K562 (cell line): ENCODE data around the gene ST3GAL3.

Experiments used
- FOXK1 ChIP-seq: sonication (generic); formaldehyde crosslinking; IDR thresholded peaks from 2 replicates; pipeline ENCODE4 v1.8.0; 2022; ENCODE audit warnings: missing genetic modification reagents, mild to moderate bottlenecking, borderline replicate concordance
- NR2C2 ChIP-seq, 2 experiments: fragments of 200-800 bp in 1 of 2; sonication (Bioruptor generic) in 1 of 2; sonication (generic) in 1 of 2; formaldehyde crosslinking in 1 of 2; IDR thresholded peaks; 2 replicates each; pipeline versions ENCODE4 v1.6.1 to v1.8.0; 2016 to 2022; ENCODE audit warnings: mild to moderate bottlenecking in 1 of 2, missing compliant biosample characterization in 1 of 2, missing genetic modification characterization in 1 of 2, missing genetic modification reagents in 1 of 2
- POLR2A ChIP-seq: fragments of 450-650 bp; conservative IDR thresholded peaks from 2 replicates; pipeline ENCODE4 v1.6.1; 2016
- SIX5 ChIP-seq, 2 experiments: IDR thresholded peaks; 2 replicates each; pipeline ENCODE4 v1.6.1; 2011; ENCODE audit warnings: low read length in 2 of 2, borderline replicate concordance in 1 of 2, low read depth in 1 of 2, mild to moderate bottlenecking in 1 of 2, moderate library complexity in 1 of 2; ENCODE audit not compliant: insufficient read depth in 1 of 2
- TF ChIP-seq, protein P1 (sequence below): fragments of 450-650 bp; formaldehyde crosslinking; IDR thresholded peaks from 2 replicates; pipeline ENCODE4 v1.4.0; 2022; ENCODE audit warnings: mild to moderate bottlenecking, moderate library complexity
- TF ChIP-seq, protein P2 (sequence below): sonication (generic); formaldehyde crosslinking; IDR thresholded peaks from 2 replicates; pipeline ENCODE4 v1.8.1; 2023; ENCODE audit warnings: mild to moderate bottlenecking, missing genetic modification reagents

DNA sequence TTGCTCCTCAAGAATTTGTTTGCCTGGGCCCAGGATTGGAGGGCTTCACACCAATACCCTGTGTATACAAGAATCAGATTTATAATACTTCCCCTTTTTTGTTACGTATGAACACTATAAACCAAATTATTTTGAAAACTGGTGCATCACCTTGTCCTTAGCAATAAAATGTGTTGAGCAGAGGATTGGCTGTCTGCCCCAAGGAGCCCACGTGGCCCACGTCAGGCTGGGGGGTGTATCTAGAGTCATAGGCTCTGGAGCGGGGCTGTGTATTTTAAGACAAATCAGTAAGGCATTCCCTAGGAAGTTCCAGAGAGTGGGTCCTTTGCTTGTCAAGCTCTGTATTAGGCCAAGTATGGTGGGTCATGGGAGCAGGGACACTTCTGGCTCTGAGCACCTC is 2.0 kb upstream of the ST3GAL3 start:
- TF ChIP-seq SIX5 (IDR thresholded peaks at IDR 0.05; ENCODE audit: borderline replicate concordance in 1 of 2, insufficient read depth in 1 of 2, low read depth in 1 of 2, low read length in 2 of 2) (no peak), NR2C2 (CRISPR knock-in tag; IDR thresholded peaks at IDR 0.05) (no peak), NR2C2 (tag; IDR thresholded peaks at IDR 0.05) (no peak), POLR2A (no peak), FOXK1 (CRISPR knock-in tag) (no peak)
- TF ChIP-seq, protein P1, sequence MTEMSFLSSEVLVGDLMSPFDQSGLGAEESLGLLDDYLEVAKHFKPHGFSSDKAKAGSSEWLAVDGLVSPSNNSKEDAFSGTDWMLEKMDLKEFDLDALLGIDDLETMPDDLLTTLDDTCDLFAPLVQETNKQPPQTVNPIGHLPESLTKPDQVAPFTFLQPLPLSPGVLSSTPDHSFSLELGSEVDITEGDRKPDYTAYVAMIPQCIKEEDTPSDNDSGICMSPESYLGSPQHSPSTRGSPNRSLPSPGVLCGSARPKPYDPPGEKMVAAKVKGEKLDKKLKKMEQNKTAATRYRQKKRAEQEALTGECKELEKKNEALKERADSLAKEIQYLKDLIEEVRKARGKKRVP (CRISPR knock-in tag) = no peak
- TF ChIP-seq, protein P2, sequence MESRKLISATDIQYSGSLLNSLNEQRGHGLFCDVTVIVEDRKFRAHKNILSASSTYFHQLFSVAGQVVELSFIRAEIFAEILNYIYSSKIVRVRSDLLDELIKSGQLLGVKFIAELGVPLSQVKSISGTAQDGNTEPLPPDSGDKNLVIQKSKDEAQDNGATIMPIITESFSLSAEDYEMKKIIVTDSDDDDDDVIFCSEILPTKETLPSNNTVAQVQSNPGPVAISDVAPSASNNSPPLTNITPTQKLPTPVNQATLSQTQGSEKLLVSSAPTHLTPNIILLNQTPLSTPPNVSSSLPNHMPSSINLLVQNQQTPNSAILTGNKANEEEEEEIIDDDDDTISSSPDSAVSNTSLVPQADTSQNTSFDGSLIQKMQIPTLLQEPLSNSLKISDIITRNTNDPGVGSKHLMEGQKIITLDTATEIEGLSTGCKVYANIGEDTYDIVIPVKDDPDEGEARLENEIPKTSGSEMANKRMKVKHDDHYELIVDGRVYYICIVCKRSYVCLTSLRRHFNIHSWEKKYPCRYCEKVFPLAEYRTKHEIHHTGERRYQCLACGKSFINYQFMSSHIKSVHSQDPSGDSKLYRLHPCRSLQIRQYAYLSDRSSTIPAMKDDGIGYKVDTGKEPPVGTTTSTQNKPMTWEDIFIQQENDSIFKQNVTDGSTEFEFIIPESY (CRISPR knock-in tag) = no peak
